Osteoblast (primary cell): ENCODE data around the gene MTOR. TPM values are rescaled to one million over a fixed set of nuclear protein-coding genes. Genes with fewer than 3 reads are reported as not detected.
"Not testable (repeated sequence)": the region's sequence is repeated elsewhere in the genome, so short reads cannot be mapped to it uniquely, and the experiment has no call there.

Source experiments
- DNase-seq: peaks from one replicate; pipeline ENCODE4 v3.0.0; 2011; ENCODE audit warnings: low spot score, mixed read lengths; ENCODE audit not compliant: insufficient read length; ENCODE audit errors: missing footprints
- H2AFZ ChIP-seq: 2 replicates; pipeline ENCODE4 v1.6.0; 2011; ENCODE audit warnings: mild to moderate bottlenecking, low read length
- H3K27ac ChIP-seq: 2 replicates; pipeline ENCODE4 v1.5.1; 2011; ENCODE audit warnings: mild to moderate bottlenecking, low read depth, low read length, moderate library complexity
- H3K27me3 ChIP-seq: 2 replicates; pipeline ENCODE4 v1.6.0; 2012; ENCODE audit warnings: mild to moderate bottlenecking, control low read depth, inconsistent platforms, low read length, moderate library complexity; ENCODE audit not compliant: insufficient read depth
- H3K36me3 ChIP-seq: 2 replicates; pipeline ENCODE4 v1.5.1; 2011; ENCODE audit warnings: mild to moderate bottlenecking, low read length, control low read depth, moderate library complexity; ENCODE audit not compliant: insufficient read depth
- H3K4me1 ChIP-seq: 2 replicates; pipeline ENCODE4 v1.5.1; 2011; ENCODE audit warnings: mild to moderate bottlenecking, low read length, control low read depth, moderate library complexity; ENCODE audit not compliant: insufficient read depth
- H3K4me2 ChIP-seq: 2 replicates; pipeline ENCODE4 v1.6.0; 2011; ENCODE audit warnings: mild to moderate bottlenecking, low read length; ENCODE audit not compliant: insufficient read depth
- H3K4me3 ChIP-seq: fragments of 200-600 bp; sonication (generic); 3 replicates; pipeline ENCODE4 v1.5.1; 2012; ENCODE audit warnings: mild to moderate bottlenecking, low read length, inconsistent platforms; ENCODE audit not compliant: insufficient read depth
- H3K79me2 ChIP-seq: 2 replicates; pipeline ENCODE4 v1.6.0; 2012; ENCODE audit warnings: mild to moderate bottlenecking, low read length, control low read depth, inconsistent platforms; ENCODE audit not compliant: insufficient read depth
- H3K9me3 ChIP-seq: 2 replicates; pipeline ENCODE4 v1.5.1; 2011; ENCODE audit warnings: low read depth, low read length, control low read depth
- H4K20me1 ChIP-seq: 2 replicates; pipeline ENCODE4 v1.6.0; 2012; ENCODE audit warnings: mild to moderate bottlenecking, low read length, control low read depth; ENCODE audit not compliant: insufficient read depth
- total RNA-seq: library from RNA; depleted of rRNA; stranded (reverse); fragments of >200 nt; gene quantifications from 2 replicates; pipeline ENCODE4 v1.2.3, GENCODE V29; 2012
- TF ChIP-seq, protein P1 (sequence below): IDR thresholded peaks from 2 replicates; pipeline ENCODE4 v1.5.1; 2011; ENCODE audit warnings: mild to moderate bottlenecking, low read depth, low read length, moderate library complexity; ENCODE audit errors: extremely low read depth

The MTOR gene
- total RNA-seq, 1 donor = 34.0 TPM

DNA sequence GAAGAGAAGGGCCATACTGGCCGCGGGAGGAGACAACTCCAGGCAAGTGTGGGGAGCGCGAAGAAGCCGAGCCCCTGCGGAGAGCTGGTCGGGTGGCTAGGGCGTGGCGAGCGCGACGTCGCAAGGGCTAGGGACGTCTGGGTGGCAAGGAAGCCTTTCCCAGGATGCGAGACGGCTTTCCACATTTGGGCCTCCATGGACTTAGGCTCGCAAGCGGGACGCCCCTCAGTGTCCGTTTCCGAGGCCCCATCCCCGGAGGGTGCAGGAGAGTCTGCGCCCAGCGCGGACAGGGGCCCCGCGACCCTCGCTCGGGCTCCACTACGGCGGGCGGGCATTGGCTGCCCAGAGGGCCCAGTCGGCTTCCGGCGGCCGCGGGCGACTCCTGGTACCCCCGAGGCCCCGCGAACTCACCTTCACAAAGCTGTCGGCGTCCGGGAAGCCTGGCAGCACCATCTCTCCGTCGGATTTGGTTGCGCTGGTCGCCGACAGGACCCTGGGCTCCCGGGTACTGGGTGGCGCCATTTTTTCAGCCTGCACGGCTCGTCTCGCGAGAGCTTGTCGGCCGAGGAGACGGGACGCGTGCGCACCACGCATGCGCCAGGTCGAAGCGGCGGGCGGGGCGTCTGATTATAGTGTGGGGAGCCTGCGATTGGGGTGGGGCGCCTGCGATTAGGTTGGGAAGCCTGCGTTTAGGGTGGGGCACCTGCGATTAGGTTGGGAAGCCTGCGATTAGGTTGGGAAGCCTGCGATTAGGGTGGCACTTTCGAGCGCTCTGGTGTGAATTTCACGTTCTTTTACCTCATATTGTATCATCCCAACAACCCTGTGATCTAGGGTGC lies 162.8 kb downstream of the MTOR start, which contains the start of gene EXOSC10:
Gene EXOSC10 (minus strand): TSS at position 560 of the 839 bp plus-strand sequence. CDS start 38 bp downstream, at position 522.
- DNase-seq = peak; percentile 99

DNA sequence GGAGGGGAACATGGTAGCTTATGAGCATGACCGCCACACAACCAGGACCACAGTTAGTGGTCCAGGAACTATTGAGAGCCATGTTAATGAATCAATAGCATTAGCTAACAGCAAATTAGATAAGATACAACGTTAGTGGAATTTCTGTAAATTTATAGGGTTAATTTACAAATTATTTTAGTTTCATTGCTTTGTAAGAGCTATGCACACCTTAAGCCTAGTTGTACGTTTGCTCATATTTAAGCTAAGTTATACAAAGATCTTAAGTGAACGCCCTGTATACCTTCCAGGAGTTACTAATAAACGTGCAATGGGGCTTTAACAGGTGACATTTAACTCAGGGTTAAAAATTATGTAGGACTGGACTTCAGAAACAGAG lies 163.4 kb downstream of the MTOR start:
- Histone ChIP-seq H3K4me2 (peak overlapping the region; percentile 79), H3K79me2 (peaks cover 19% of the 10 kb centered on the region), H4K20me1 (no peaks in the 10 kb centered on the region), H3K4me1 (peaks cover 15% of the 10 kb centered on the region), H3K27me3 (no peaks in the 10 kb centered on the region), H3K36me3 (peaks cover 31% of the 10 kb centered on the region), H3K9me3 (no peaks in the 10 kb centered on the region), H2AFZ (peak overlapping the region; percentile 95), H3K4me3 (peak overlapping the region; percentile 98), H3K27ac (peak overlapping the region; percentile 74)
- DNase-seq = no peak
- TF ChIP-seq, protein P1, sequence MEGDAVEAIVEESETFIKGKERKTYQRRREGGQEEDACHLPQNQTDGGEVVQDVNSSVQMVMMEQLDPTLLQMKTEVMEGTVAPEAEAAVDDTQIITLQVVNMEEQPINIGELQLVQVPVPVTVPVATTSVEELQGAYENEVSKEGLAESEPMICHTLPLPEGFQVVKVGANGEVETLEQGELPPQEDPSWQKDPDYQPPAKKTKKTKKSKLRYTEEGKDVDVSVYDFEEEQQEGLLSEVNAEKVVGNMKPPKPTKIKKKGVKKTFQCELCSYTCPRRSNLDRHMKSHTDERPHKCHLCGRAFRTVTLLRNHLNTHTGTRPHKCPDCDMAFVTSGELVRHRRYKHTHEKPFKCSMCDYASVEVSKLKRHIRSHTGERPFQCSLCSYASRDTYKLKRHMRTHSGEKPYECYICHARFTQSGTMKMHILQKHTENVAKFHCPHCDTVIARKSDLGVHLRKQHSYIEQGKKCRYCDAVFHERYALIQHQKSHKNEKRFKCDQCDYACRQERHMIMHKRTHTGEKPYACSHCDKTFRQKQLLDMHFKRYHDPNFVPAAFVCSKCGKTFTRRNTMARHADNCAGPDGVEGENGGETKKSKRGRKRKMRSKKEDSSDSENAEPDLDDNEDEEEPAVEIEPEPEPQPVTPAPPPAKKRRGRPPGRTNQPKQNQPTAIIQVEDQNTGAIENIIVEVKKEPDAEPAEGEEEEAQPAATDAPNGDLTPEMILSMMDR = no peak

More for the DNA sequence above, 162.8 kb downstream of the MTOR start, which contains the start of gene EXOSC10:
- Histone ChIP-seq H3K79me2 (peaks cover 19% of the 10 kb centered on the region), H3K27ac (peak within 1 kb of the TSS; percentile 74), H3K4me3 (peak within 1 kb of the TSS; percentile 98), H4K20me1 (no peaks in the 10 kb centered on the region), H3K4me1 (peaks cover 15% of the 10 kb centered on the region), H2AFZ (peak within 1 kb of the TSS; percentile 95), H3K36me3 (peaks cover 25% of the 10 kb centered on the region), H3K27me3 (no peaks in the 10 kb centered on the region), H3K4me2 (peak within 1 kb of the TSS; percentile 79), H3K9me3 (no peaks in the 10 kb centered on the region)
- TF ChIP-seq, protein P1 = no peak

DNA sequence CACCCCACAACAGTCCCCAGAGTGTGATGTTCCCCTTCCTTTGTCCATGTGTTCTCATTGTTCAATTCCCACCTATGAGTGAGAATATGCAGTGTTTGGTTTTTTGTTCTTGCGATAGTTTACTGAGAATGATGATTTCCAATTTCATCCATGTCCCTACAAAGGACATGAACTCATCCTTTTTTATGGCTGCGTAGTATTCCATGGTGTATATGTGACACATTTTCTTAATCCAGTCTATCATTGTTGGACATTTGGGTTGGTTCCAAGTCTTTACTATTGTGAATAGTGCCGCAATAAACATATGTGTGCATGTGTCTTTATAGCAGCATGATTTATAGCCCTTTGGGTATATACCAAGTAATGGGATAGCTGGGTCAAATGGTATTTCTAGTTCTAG lies 178.6 kb downstream of the MTOR start:
- not testable (repeated sequence) for H3K4me2 ChIP-seq, H3K27me3 ChIP-seq, H2AFZ ChIP-seq, H4K20me1 ChIP-seq, H3K4me1 ChIP-seq, DNase-seq, H3K4me3 ChIP-seq, H3K9me3 ChIP-seq, H3K27ac ChIP-seq, H3K79me2 ChIP-seq
- peaks cover 53% of the 10 kb centered on the region for H3K36me3 ChIP-seq

- Histone ChIP-seq H4K20me1 (no peaks in the 10 kb centered on the region), H3K4me1 (no peaks in the 10 kb centered on the region), H3K27me3 (no peaks in the 10 kb centered on the region), H3K36me3 (peaks cover 50% of the 10 kb centered on the region), H3K79me2 (no peaks in the 10 kb centered on the region), H3K27ac (no peak overlapping the region), H3K4me2 (no peak overlapping the region), H3K9me3 (no peaks in the 10 kb centered on the region), H2AFZ (no peak overlapping the region), H3K4me3 (no peak overlapping the region)
- TF ChIP-seq, protein P1 = no peak
- DNase-seq = no peak
Observed at GRCh38 chr1:11080931-11081330, 181.4 kb downstream of the MTOR start.
